Measurements from ENCODE around the gene UMOD.

Gene UMOD

GRCh38 chr16:20352615-20353014, at the start of gene UMOD:
Gene UMOD, minus strand, starts transcription at chr16:20352715. Its CDS starts 1,978 bp downstream, at chr16:20350737.
- no peak for DNase-seq (ENCODE audit: low spot score)

- no peak for DNase-seq (ENCODE audit: low spot score)
Observed at GRCh38 chr16:20401475-20402016, 49.0 kb upstream of the UMOD start.

GRCh38 chr16:20401066-20401465, 48.6 kb upstream of the UMOD start:
- DNase-seq (ENCODE audit: low spot score) = no peak

GRCh38 chr16:20399185-20399584, 46.7 kb upstream of the UMOD start:
- no peak for DNase-seq (ENCODE audit: low spot score)

GRCh38 chr16:20398603-20399002, 46.1 kb upstream of the UMOD start:
- DNase-seq (ENCODE audit: low spot score) = no peak

GRCh38 chr16:20397468-20398074, 45.1 kb upstream of the UMOD start:
- DNase-seq (ENCODE audit: low spot score) = no peak

GRCh38 chr16:20396846-20397467, 44.4 kb upstream of the UMOD start:
- DNase-seq (ENCODE audit: low spot score) = no peak

- no peak for DNase-seq (ENCODE audit: low spot score)
Observed at GRCh38 chr16:20395946-20396345, 43.4 kb upstream of the UMOD start.

- DNase-seq (ENCODE audit: low spot score) = no peak
Observed at GRCh38 chr16:20393801-20394577, 41.5 kb upstream of the UMOD start.

- DNase-seq (ENCODE audit: low spot score) = no peak
Observed at GRCh38 chr16:20391045-20391444, 38.5 kb upstream of the UMOD start.

GRCh38 chr16:20388854-20389253, 36.3 kb upstream of the UMOD start:
- no peak for DNase-seq (ENCODE audit: low spot score)

GRCh38 chr16:20387978-20388377, 35.5 kb upstream of the UMOD start:
- DNase-seq (ENCODE audit: low spot score) = no peak

- peak; percentile 66 for DNase-seq (ENCODE audit: low spot score)
Observed at GRCh38 chr16:20385844-20386832, 33.6 kb upstream of the UMOD start.

GRCh38 chr16:20383106-20384029, 30.9 kb upstream of the UMOD start:
- DNase-seq (ENCODE audit: low spot score) = peak; percentile 76

GRCh38 chr16:20382202-20382948, 29.9 kb upstream of the UMOD start:
- no peak for DNase-seq (ENCODE audit: low spot score)

GRCh38 chr16:20380782-20381181, 28.3 kb upstream of the UMOD start:
- no peak for DNase-seq (ENCODE audit: low spot score)

- DNase-seq (ENCODE audit: low spot score) = no peak
Observed at GRCh38 chr16:20377181-20377580, 24.7 kb upstream of the UMOD start.

GRCh38 chr16:20372701-20373100, 20.2 kb upstream of the UMOD start:
- DNase-seq (ENCODE audit: low spot score) = no peak

- no peak for DNase-seq (ENCODE audit: low spot score)
Observed at GRCh38 chr16:20369452-20370054, 17.0 kb upstream of the UMOD start.
